Skeletal muscle satellite cell (primary cell): ENCODE data around the gene SKAP2.

Source experiments
- H3K27me3 ChIP-seq: 2 replicates; pipeline ENCODE4 v1.7.0; 2013; ENCODE audit warnings: low read length; ENCODE audit not compliant: control insufficient read depth, insufficient read depth
- H3K36me3 ChIP-seq: 2 replicates; pipeline ENCODE4 v1.7.0; 2013; ENCODE audit warnings: mild to moderate bottlenecking, control low read depth, low read length; ENCODE audit not compliant: insufficient read depth
- H3K4me1 ChIP-seq: 2 replicates; pipeline ENCODE4 v1.7.0; 2013; ENCODE audit warnings: low read length; ENCODE audit not compliant: control insufficient read depth, insufficient read depth
- H3K4me2 ChIP-seq: 2 replicates; pipeline ENCODE4 v1.7.0; 2013; ENCODE audit warnings: mild to moderate bottlenecking, low read length
- H3K4me3 ChIP-seq: 2 replicates; pipeline ENCODE4 v1.7.0; 2013; ENCODE audit warnings: low read length
- H3K9ac ChIP-seq: 2 replicates; pipeline ENCODE4 v1.7.0; 2013; ENCODE audit warnings: mild to moderate bottlenecking, low read depth, low read length, moderate library complexity
- H3K9me3 ChIP-seq: replicated peaks from 2 replicates; pipeline ENCODE4 v1.7.0; 2013; ENCODE audit warnings: mild to moderate bottlenecking, control low read depth, low read length

The SKAP2 gene

DNA sequence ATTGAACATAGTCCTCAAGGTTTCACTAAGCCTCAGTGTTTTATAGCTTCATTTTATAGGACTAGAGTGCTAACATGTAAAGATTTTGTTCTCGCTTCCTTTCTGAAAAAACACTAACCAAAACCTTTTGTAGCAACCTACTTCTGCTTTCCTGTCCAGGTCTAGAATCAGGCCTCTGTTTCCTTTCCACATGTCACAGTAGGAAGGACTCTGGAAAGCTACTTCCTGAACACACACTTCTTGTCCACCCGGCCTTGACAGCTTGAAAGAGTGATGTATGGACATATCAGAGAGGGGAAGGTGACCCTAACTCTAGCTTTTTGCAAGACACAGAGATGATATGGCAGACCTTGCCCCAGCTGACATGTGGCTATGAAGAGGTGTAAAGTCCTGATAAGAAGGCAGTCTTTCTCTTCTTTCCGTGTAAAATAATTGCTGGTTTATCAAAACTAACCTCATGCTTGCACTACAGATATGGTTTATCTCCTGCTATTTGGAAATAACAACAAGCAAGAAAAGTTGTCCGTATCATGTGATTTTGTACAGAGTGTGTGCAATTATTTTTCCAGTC lies 175.4 kb downstream of the SKAP2 start:
- Histone ChIP-seq H3K36me3 (no peaks in the 10 kb centered on the region), H3K4me2 (no peak overlapping the region)

GRCh38 chr7:26688388-26688787 lies 176.0 kb downstream of the SKAP2 start:
- no peaks in the 10 kb centered on the region for H3K9me3 ChIP-seq
- H3K4me3 ChIP-seq = no peak overlapping the region
- H3K4me1 ChIP-seq = peaks cover 13% of the 10 kb centered on the region
- no peak overlapping the region for H3K9ac ChIP-seq
- no peaks in the 10 kb centered on the region for H3K36me3 ChIP-seq
- no peak overlapping the region for H3K4me2 ChIP-seq
- no peaks in the 10 kb centered on the region for H3K27me3 ChIP-seq

More for the DNA sequence above, 175.4 kb downstream of the SKAP2 start:
- Histone ChIP-seq H3K9ac (no peak overlapping the region), H3K9me3 (no peaks in the 10 kb centered on the region), H3K4me3 (no peak overlapping the region), H3K4me1 (peaks cover 13% of the 10 kb centered on the region), H3K27me3 (no peaks in the 10 kb centered on the region)

DNA sequence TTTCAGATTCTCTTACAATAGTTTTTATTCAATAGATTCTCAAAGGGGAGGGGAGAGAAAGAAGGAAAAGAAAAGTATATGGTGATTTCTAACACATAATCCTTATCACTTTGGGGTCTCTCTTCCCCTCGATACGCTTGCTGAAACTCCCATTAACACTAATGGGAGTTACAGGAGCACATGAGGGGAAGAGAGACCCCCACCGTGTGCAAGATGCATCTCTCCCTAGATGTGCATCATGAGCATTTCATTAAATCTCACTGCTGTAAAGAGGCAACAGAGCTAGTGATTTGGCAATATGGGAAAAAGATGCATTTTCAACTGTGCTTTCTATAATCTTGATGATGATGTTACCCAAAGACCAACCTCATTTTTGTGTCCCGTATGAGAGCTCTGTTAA lies 177.4 kb downstream of the SKAP2 start:
- Histone ChIP-seq H3K27me3 (no peaks in the 10 kb centered on the region), H3K9ac (no peak overlapping the region), H3K4me1 (peaks cover 13% of the 10 kb centered on the region), H3K9me3 (no peaks in the 10 kb centered on the region), H3K4me2 (peak overlapping the region; percentile 42), H3K4me3 (no peak overlapping the region), H3K36me3 (no peaks in the 10 kb centered on the region)

GRCh38 chr7:26686448-26686981 lies 177.9 kb downstream of the SKAP2 start:
- Histone ChIP-seq H3K4me2 (peak overlapping the region; percentile 42), H3K36me3 (no peaks in the 10 kb centered on the region), H3K9me3 (no peaks in the 10 kb centered on the region), H3K27me3 (no peaks in the 10 kb centered on the region), H3K4me3 (no peak overlapping the region), H3K9ac (no peak overlapping the region), H3K4me1 (peaks cover 13% of the 10 kb centered on the region)

DNA sequence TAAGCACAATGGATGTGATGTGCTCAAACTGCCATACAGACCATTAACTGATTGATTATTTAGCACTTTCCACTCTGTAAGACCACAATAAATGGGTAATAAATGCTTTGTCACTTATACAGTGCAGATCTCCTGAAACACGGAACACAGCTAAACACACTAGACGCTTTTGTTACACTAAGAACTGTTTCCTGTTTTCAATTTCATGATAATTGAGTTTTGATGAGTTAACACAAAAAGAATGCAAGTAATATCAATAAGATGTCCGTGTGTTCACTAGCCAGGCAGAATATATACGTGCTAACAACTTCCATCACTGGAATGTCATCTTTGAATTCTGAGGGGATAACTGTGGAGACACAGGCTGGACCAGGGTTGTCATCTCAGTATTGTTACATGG lies 178.8 kb downstream of the SKAP2 start:
- Histone ChIP-seq H3K4me1 (peaks cover 13% of the 10 kb centered on the region), H3K27me3 (no peaks in the 10 kb centered on the region), H3K9me3 (no peaks in the 10 kb centered on the region), H3K36me3 (no peaks in the 10 kb centered on the region), H3K9ac (no peak overlapping the region), H3K4me3 (no peak overlapping the region), H3K4me2 (no peak overlapping the region)

- Histone ChIP-seq H3K4me1 (peaks cover 13% of the 10 kb centered on the region), H3K4me3 (no peak overlapping the region), H3K36me3 (no peaks in the 10 kb centered on the region), H3K27me3 (no peaks in the 10 kb centered on the region), H3K9ac (no peak overlapping the region), H3K4me2 (no peak overlapping the region), H3K9me3 (no peaks in the 10 kb centered on the region)
These were observed 179.9 kb downstream of the SKAP2 start for GRCh38 chr7:26684447-26684846.

- no peaks in the 10 kb centered on the region for H3K9me3 ChIP-seq
- H3K4me2 ChIP-seq = no peak overlapping the region
- H3K4me1 ChIP-seq = peaks cover 13% of the 10 kb centered on the region
- H3K4me3 ChIP-seq = no peak overlapping the region
- H3K36me3 ChIP-seq = no peaks in the 10 kb centered on the region
- H3K27me3 ChIP-seq = no peaks in the 10 kb centered on the region
- H3K9ac ChIP-seq = no peak overlapping the region
These were observed 181.1 kb downstream of the SKAP2 start for GRCh38 chr7:26683277-26683676.

- no peaks in the 10 kb centered on the region for H3K27me3 ChIP-seq
- no peak overlapping the region for H3K4me3 ChIP-seq
- no peaks in the 10 kb centered on the region for H3K9me3 ChIP-seq
- peaks cover 13% of the 10 kb centered on the region for H3K4me1 ChIP-seq
- no peaks in the 10 kb centered on the region for H3K36me3 ChIP-seq
- no peak overlapping the region for H3K4me2 ChIP-seq
- no peak overlapping the region for H3K9ac ChIP-seq
These were observed 182.5 kb downstream of the SKAP2 start for GRCh38 chr7:26681819-26682418.

- no peak overlapping the region for H3K4me2 ChIP-seq
- H3K27me3 ChIP-seq = no peaks in the 10 kb centered on the region
- peaks cover 6% of the 10 kb centered on the region for H3K4me1 ChIP-seq
- H3K36me3 ChIP-seq = no peaks in the 10 kb centered on the region
- H3K4me3 ChIP-seq = no peak overlapping the region
- no peak overlapping the region for H3K9ac ChIP-seq
- no peaks in the 10 kb centered on the region for H3K9me3 ChIP-seq
These were observed 183.8 kb downstream of the SKAP2 start for GRCh38 chr7:26680587-26680986.

DNA sequence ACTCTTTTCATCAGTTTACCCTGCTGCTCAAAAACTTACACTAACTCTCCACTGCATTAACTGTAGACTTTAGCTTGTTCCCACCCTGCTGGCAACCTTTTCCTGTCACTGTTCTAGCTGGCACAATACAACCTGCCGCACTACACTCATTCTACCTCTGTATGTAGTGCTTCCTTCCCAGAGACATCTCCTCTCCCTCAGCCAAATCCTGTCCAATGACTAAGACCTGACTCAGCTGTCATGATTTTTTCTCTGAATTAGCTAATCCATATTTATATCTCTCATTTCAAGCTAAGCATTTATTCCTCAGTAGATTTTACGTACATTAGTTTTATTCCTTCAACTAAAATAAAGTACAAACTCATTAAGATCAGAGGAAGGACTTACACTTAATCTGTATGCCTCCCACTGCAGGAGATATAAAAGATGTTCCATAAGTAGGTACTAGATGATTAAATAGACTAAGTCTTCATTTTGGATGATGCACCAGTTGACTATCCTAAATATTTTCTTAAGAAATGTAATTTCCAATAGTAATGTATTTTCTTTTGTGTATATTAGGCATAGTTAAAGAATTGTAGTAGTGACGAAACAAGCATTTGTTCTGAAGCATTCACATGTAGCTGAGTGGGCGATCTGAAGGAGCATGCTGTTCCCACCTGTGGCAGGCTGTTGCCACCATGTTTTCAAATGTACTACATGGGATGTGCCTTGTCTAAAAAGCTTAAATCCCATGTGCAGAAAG lies 189.1 kb downstream of the SKAP2 start:
- Histone ChIP-seq H3K27me3 (no peaks in the 10 kb centered on the region), H3K4me1 (peaks cover 12% of the 10 kb centered on the region), H3K9me3 (no peaks in the 10 kb centered on the region)

DNA sequence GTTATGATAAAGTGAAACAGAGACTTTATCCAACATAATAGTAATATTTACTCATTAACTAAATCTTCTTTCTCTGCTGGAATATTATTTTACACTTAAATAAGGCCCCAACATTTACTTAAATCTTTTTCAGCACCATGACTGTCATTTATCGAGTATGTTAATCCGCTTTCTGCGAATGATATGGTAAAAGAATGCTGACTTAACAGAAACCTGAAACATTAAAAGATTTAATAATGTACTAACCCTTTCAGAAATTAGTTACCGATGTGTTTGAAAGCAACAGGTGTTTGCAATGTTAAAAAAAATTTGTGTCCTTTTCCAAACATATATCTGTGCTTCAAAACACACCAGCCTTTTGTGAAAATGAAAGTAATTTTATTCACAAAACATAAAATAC lies 190.5 kb downstream of the SKAP2 start:
- Histone ChIP-seq H3K4me1 (peaks cover 12% of the 10 kb centered on the region), H3K4me3 (no peak overlapping the region), H3K9me3 (no peaks in the 10 kb centered on the region), H3K27me3 (no peaks in the 10 kb centered on the region), H3K9ac (no peak overlapping the region), H3K36me3 (no peaks in the 10 kb centered on the region), H3K4me2 (no peak overlapping the region)

More for the DNA sequence above, 189.1 kb downstream of the SKAP2 start:
- H3K9ac ChIP-seq = no peak overlapping the region
- peak overlapping the region; percentile 39 for H3K4me2 ChIP-seq
- no peaks in the 10 kb centered on the region for H3K36me3 ChIP-seq
- no peak overlapping the region for H3K4me3 ChIP-seq
